HG02943 (cell line): ENCODE results near the gene CNOT6.
"Not testable (repeated sequence)": the region's sequence is repeated elsewhere in the genome, so short reads cannot be mapped to it uniquely, and the experiment has no call there.

Experiments used
- ATAC-seq: cut with Tn5 transposase; IDR thresholded peaks from one replicate; pipeline ENCODE4 v1.9.1; 2021; ENCODE audit warnings: mild to moderate bottlenecking, low read depth, moderate library complexity; ENCODE audit not compliant: unreplicated experiment

Gene CNOT6

GRCh38 chr5:180470966-180471582 is 23.1 kb upstream of the CNOT6 start:
- peak; percentile 64 for ATAC-seq

- ATAC-seq = no peak
Observed at GRCh38 chr5:180471866-180472265, 22.3 kb upstream of the CNOT6 start.

- ATAC-seq = no peak
Observed at GRCh38 chr5:180472269-180472668, 21.9 kb upstream of the CNOT6 start.

- ATAC-seq = not testable (repeated sequence)
Observed at GRCh38 chr5:180473386-180473785, 20.8 kb upstream of the CNOT6 start.

GRCh38 chr5:180474569-180474968 is 19.6 kb upstream of the CNOT6 start:
- ATAC-seq = no peak

GRCh38 chr5:180475969-180476524 is 18.1 kb upstream of the CNOT6 start:
- ATAC-seq = not testable (repeated sequence)

- no peak for ATAC-seq
Observed at GRCh38 chr5:180484813-180485212, 9.4 kb upstream of the CNOT6 start.

- ATAC-seq = no peak
Observed at GRCh38 chr5:180486636-180487149, 7.5 kb upstream of the CNOT6 start.

GRCh38 chr5:180487556-180487955 is 6.6 kb upstream of the CNOT6 start:
- ATAC-seq = no peak

GRCh38 chr5:180491496-180491895 is 2.7 kb upstream of the CNOT6 start:
- no peak for ATAC-seq

- ATAC-seq = no peak
Observed at GRCh38 chr5:180492226-180492903, 1.8 kb upstream of the CNOT6 start.

- peak; percentile 41 for ATAC-seq
Observed at GRCh38 chr5:180494510-180495181, 467 bp downstream of the CNOT6 start.

- no peak for ATAC-seq
Observed at GRCh38 chr5:180495292-180495691, 1.1 kb downstream of the CNOT6 start.

- no peak for ATAC-seq
Observed at GRCh38 chr5:180495991-180496741, 2.0 kb downstream of the CNOT6 start.

GRCh38 chr5:180496806-180497205 is 2.6 kb downstream of the CNOT6 start:
- not testable (repeated sequence) for ATAC-seq

- ATAC-seq = not testable (repeated sequence)
Observed at GRCh38 chr5:180497865-180498264, 3.7 kb downstream of the CNOT6 start.

GRCh38 chr5:180498378-180498777 is 4.2 kb downstream of the CNOT6 start:
- ATAC-seq = no peak

- ATAC-seq = no peak
Observed at GRCh38 chr5:180499684-180500083, 5.5 kb downstream of the CNOT6 start.

- ATAC-seq = not testable (repeated sequence)
Observed at GRCh38 chr5:180500300-180500699, 6.1 kb downstream of the CNOT6 start.

GRCh38 chr5:180507661-180508060 is 13.5 kb downstream of the CNOT6 start:
- ATAC-seq = no peak
